ENCODE data around the gene NUDC. TPM values are rescaled to one million over a fixed set of nuclear protein-coding genes. Genes with fewer than 3 reads are reported as not detected.

NUDC gene
- total and polyA plus RNA-seq, 9 of the 15 experiments (the other 6 are each of a cell fraction or from before 2014, with no cell fraction given), result 9.8 to 234 (median 149) TPM

DNA sequence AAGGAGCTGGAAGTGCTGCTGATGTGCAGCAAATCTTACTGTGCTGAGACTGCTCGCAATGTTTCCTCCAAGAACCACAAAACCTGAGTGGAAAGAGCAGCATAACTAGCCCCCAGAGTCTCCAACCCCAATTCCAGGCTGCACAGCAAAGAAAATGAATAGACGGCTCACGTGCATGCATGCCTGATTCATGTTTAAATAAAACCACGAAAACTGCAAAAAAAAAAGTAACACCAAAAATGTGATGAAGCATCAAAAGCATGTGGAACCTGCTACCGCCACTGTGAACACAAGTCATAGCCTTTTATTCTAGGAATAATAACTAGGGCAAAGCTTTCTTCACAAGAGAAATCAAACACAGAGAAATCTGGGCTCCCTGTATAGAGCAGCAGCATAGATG, 62.3 kb downstream of the NUDC start:
- no peak overlapping the region for H3K9ac ChIP-seq (ENCODE audit: insufficient read depth in 1 of 2, low read depth in 2 of 2, low read length in 2 of 2)
- ATAC-seq (no peak), FAIRE-seq (no peak), DNase-seq (ENCODE audit: extremely low read depth in 1 of 4, low spot score in 3 of 4) (no peak)
- no peaks in the 10 kb centered on the region for H3K9me3 ChIP-seq (replicated peaks; ENCODE audit: control insufficient read depth, insufficient read depth, low read depth, low read length)
- no peaks in the 10 kb centered on the region for H3K9me1 ChIP-seq (ENCODE audit: control insufficient read depth, insufficient read depth, low read length)
- no peak overlapping the region for H3K27ac ChIP-seq (ENCODE audit: extremely low read depth, low read depth, low read length)
- WGBS (ENCODE audit: insufficient coverage, low coverage, missing lambda C conversion rate), result 3% methylated on average over 5 of the region's 5 CpGs
- in situ Hi-C loops (cut with MboI), result no loop called here
- no peak overlapping the region for H2AFZ ChIP-seq (ENCODE audit: low read depth, low read length)
- no peaks in the 10 kb centered on the region for H4K20me1 ChIP-seq (replicated peaks; ENCODE audit: control insufficient read depth, insufficient read depth, low read length)
- ChIA-PET POLR2A (interaction anchor here (2.9 kb wide), 1 partner anchor 13 kb away, joined by 12 read pairs; no protein-coding TSS in a partner anchor), CTCF (ENCODE audit: low intra/inter-chr PET ratio) (no interaction called here)
- TF ChIP-seq CHD2 (IDR thresholded peaks at IDR 0.05; ENCODE audit: low read depth, low read length), result no peak
- TF ChIP-seq ZNF143 (CRISPR knock-in tag; IDR thresholded peaks at IDR 0.05), result no peak
- TF ChIP-seq WHSC1 (IDR thresholded peaks at IDR 0.05; ENCODE audit: low read length), result no peak
- TF ChIP-seq MCM3 (IDR thresholded peaks at IDR 0.05), result no peak
- TF ChIP-seq BCL6 (CRISPR knock-in tag; IDR thresholded peaks at IDR 0.05), result no peak
- no peak for TF ChIP-seq MAZ (CRISPR knock-in tag; conservative IDR thresholded peaks at IDR 0.05 in 1 of 2, IDR thresholded peaks at IDR 0.05 in 1 of 2)
- peak; percentile 29; the same call in 1 of the 2 replicates for TF ChIP-seq BHLHE40 (IDR thresholded peaks at IDR 0.05; ENCODE audit: low read length)
- no peak for TF ChIP-seq NR2C2 (CRISPR knock-in tag; IDR thresholded peaks at IDR 0.05)
- TF ChIP-seq NR2C2 (tag; IDR thresholded peaks at IDR 0.05), result no peak
- TF ChIP-seq, protein P1, sequence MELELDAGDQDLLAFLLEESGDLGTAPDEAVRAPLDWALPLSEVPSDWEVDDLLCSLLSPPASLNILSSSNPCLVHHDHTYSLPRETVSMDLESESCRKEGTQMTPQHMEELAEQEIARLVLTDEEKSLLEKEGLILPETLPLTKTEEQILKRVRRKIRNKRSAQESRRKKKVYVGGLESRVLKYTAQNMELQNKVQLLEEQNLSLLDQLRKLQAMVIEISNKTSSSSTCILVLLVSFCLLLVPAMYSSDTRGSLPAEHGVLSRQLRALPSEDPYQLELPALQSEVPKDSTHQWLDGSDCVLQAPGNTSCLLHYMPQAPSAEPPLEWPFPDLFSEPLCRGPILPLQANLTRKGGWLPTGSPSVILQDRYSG (tag; conservative IDR thresholded peaks at IDR 0.05; ENCODE audit: low read depth), result no peak
- no peak for TF ChIP-seq SLC30A9 (CRISPR knock-in tag; IDR thresholded peaks at IDR 0.05)
- TF ChIP-seq, protein P2, sequence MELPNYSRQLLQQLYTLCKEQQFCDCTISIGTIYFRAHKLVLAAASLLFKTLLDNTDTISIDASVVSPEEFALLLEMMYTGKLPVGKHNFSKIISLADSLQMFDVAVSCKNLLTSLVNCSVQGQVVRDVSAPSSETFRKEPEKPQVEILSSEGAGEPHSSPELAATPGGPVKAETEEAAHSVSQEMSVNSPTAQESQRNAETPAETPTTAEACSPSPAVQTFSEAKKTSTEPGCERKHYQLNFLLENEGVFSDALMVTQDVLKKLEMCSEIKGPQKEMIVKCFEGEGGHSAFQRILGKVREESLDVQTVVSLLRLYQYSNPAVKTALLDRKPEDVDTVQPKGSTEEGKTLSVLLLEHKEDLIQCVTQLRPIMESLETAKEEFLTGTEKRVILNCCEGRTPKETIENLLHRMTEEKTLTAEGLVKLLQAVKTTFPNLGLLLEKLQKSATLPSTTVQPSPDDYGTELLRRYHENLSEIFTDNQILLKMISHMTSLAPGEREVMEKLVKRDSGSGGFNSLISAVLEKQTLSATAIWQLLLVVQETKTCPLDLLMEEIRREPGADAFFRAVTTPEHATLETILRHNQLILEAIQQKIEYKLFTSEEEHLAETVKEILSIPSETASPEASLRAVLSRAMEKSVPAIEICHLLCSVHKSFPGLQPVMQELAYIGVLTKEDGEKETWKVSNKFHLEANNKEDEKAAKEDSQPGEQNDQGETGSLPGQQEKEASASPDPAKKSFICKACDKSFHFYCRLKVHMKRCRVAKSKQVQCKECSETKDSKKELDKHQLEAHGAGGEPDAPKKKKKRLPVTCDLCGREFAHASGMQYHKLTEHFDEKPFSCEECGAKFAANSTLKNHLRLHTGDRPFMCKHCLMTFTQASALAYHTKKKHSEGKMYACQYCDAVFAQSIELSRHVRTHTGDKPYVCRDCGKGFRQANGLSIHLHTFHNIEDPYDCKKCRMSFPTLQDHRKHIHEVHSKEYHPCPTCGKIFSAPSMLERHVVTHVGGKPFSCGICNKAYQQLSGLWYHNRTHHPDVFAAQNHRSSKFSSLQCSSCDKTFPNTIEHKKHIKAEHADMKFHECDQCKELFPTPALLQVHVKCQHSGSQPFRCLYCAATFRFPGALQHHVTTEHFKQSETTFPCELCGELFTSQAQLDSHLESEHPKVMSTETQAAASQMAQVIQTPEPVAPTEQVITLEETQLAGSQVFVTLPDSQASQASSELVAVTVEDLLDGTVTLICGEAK (IDR thresholded peaks at IDR 0.05), result peak; percentile 67
- TF ChIP-seq, protein P2 (CRISPR knock-in tag; IDR thresholded peaks at IDR 0.05), result no peak
- TF ChIP-seq MEF2A (IDR thresholded peaks at IDR 0.05; ENCODE audit: control insufficient read depth, low read depth, low read length), result no peak
- intact Hi-C loops (cut with micrococcal nuclease), result no loop called here
- H3K4me2 ChIP-seq (ENCODE audit: insufficient read depth, low read length), result no peak overlapping the region
- peaks cover 35 to 54% of the 10 kb centered on the region in 2 experiments for H3K27me3 ChIP-seq (ENCODE audit: control insufficient read depth in 2 of 2, insufficient read depth in 2 of 2, low read length in 2 of 2)
- no peaks in the 10 kb centered on the region for H3K4me1 ChIP-seq (replicated peaks in 1 of 2; ENCODE audit: control insufficient read depth in 2 of 2, insufficient read depth in 2 of 2, low read length in 2 of 2)
- no peaks in the 10 kb centered on the region for H3K79me2 ChIP-seq (ENCODE audit: control insufficient read depth, insufficient read depth, low read length)
- H3K4me3 ChIP-seq, result no peak overlapping the region
- BruUV-seq (replicated peaks), result no TSS peak
- H3K36me3 ChIP-seq (ENCODE audit: control insufficient read depth, insufficient read depth, low read length), result no peaks in the 10 kb centered on the region
